ENCODE measurements around the gene COPRS.

COPRS gene

DNA sequence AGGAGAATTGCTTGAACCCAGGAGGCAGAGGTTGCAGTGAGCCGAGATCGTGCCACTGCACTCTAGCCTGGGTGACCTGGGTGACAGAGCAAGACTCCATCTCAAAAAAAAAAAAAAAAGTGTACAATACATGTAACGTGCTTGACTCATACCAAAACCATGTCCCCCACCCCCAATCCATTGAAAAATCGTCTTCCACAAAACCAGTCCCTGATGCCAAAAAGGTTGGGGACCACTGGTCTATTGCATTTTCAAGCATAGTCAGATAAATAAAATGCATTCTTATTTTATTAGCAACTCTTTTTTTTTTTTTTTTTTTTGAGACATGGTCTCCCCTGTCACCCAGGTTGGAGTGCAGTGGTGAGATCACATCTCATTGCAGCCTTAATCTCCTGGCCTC lies 52.1 kb downstream of the COPRS start:
- no peak for DNase-seq

DNA sequence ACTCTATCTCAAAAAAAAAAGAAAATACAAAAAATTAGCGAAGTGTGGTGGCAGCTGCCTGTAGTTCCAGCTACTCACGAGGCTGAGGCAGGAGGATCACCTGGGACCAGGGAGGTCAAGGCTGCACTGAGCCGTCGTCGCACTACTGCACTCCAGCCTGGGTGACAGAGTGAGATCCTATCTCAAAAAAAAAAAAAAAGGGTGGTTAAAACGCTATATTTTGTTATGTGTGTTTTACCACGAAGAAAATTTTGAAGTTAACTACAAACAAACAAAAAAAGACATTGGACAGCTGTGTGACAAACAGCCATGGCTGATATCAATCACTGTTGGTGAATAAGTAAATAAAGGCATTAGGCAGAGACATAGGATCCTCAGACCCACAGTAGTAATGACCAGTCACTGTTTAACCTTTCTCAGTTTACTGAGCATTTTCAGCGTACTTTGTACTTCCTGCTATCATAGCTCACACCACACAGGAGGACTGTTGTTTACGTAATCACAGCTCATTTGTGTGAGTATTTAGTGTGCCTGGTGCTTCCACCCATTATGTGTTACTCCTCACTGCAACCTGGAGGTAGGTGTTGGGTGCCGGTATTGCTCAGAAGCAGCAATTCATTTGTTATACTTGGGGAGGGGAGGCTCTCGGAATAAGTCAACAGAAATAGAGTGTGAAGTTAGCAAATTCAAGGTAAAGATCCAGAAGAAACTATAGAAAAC lies 55.4 kb downstream of the COPRS start:
- DNase-seq, result no peak

DNA sequence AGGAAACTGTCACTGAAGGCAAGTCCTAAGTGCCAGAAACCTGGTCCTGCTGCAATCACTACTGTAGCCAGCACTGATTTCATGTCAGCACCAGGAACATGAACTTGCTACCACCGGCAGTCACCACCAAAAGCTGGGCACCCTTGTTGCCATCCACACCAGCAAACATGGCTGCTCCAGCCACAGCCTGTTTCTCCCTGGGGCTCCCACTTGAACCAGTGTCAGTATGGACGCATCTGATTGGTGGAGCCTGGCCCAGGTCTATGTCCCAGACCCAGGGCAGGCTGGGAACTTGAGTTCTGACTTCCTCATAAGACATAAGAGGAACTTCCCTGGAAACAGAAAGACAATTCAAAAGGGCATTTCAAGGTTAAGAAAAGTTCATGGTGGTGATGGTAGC lies 56.5 kb downstream of the COPRS start:
- no peak for DNase-seq
